BLaER1 treated with 17β-estradiol and CSF1 and Interleukin-3, amounts not matched to agents 10 nM and 100 nM (cell line): ENCODE data around the gene IQCN.

Experiments
- H3K27ac ChIP-seq, 11 experiments: shearing (Covaris generic); formaldehyde crosslinking; 2 replicates each; pipeline ENCODE4 v1.8.1; 2022
- H3K27me3 ChIP-seq, 11 experiments: shearing (Covaris generic); formaldehyde crosslinking; 2 replicates each; pipeline ENCODE4 v1.8.1; 2022
- H3K36me3 ChIP-seq, 11 experiments: shearing (Covaris generic); formaldehyde crosslinking; 2 replicates each; pipeline ENCODE4 v1.8.1; 2022
- H3K4me1 ChIP-seq, 10 experiments: shearing (Covaris generic); formaldehyde crosslinking; 2 replicates each; pipeline ENCODE4 v1.8.1; 2022
- H3K4me2 ChIP-seq, 11 experiments: shearing (Covaris generic); formaldehyde crosslinking; 2 replicates each; pipeline ENCODE4 v1.8.1; 2022
- H3K4me3 ChIP-seq, 10 experiments: shearing (Covaris generic); formaldehyde crosslinking; 2 replicates each; pipeline ENCODE4 v1.8.1; 2022
- H3K9ac ChIP-seq, 11 experiments: shearing (Covaris generic); formaldehyde crosslinking; 2 replicates each; pipeline ENCODE4 v1.8.1; 2022
- H3K9me3 ChIP-seq, 11 experiments: shearing (Covaris generic); formaldehyde crosslinking; replicated peaks in 1 of 11; 2 replicates each; pipeline ENCODE4 v1.8.1; 2022
- H4K20me1 ChIP-seq, 11 experiments: shearing (Covaris generic); formaldehyde crosslinking; 2 replicates each; pipeline ENCODE4 v1.8.1; 2022
- Cebpa-rat ChIP-seq, 11 experiments: shearing (Covaris generic); IDR thresholded peaks; 2 replicates each; pipeline ENCODE4 v1.8.1; 2022

The IQCN gene

DNA sequence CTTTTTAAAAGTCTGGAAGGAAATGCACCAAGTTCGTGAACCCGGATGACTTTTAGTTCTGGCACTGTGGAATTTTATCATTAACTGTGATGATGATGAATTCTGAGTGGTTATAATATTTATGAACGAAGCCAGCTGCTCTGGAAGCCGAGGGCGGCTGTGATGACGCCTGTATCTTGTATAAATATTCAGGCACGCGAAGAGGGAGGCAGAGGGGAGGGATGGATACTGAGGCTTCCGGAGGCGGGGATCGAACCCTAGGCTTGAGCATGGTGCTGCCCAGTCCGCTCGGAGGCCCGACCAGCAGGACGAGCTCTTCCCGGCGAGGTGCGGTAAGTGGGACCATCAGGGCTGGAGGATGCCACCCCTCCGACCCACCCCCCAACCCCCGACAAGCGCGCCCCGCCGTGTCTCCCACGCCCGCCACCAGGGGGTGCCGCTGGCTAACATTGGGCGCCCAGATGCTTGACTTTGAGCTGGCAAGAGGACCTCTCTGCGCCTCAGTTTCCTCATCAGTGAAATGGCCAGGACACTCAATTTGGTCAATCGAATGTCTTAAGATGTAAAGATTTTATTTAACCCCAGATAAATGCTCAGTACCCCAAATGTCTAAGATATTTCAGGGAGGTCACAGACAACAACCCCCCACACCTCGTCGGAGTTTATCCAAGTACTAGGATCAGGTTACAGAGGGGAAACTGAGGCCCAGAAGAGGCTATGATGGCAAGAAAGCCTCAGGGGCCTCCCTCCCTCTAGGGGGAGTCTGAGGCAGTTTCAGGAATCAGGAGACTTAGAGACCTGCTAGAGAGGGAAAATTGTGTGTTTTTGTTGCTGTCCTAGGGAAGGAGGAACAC is 65.9 kb downstream of the IQCN start:
- Histone ChIP-seq H3K9me3 (no peaks in the 10 kb centered on the region), H3K9ac (no peak overlapping the region), H3K4me1 (peaks cover 9 to 27% (median 19%) of the 10 kb centered on the region in 10 experiments), H3K4me3 (no peak overlapping the region), H4K20me1 (peaks cover 0 to 3% (median 0%) of the 10 kb centered on the region in 11 experiments; a peak in 1 of 22 replicates), H3K27me3 (no peaks in the 10 kb centered on the region), H3K27ac (no peak overlapping the region), H3K36me3 (peaks cover 0 to 6% (median 0%) of the 10 kb centered on the region in 11 experiments; a peak in 2 of 22 replicates), H3K4me2 (no peak overlapping the region)
- TF ChIP-seq Cebpa-rat (IDR thresholded peaks at IDR 0.05): no peak
